ENCODE measurements around the gene ZMYND8. TPM values are rescaled to one million over a fixed set of nuclear protein-coding genes. Genes with fewer than 3 reads are reported as not detected.

The ZMYND8 gene
- total and polyA plus RNA-seq, 11 donors, result 11.3 to 46.4 (median 28.7) TPM

- no peak for DNase-seq
- intact Hi-C loops (cut with DNase I), result loop anchor here in 2 of 10 donors (2.0 to 5.0 kb wide), 2 partner anchors 19 to 66 kb away; no protein-coding TSS in a partner anchor
These were observed 60.5 kb downstream of the ZMYND8 start for GRCh38 chr20:47295921-47296426.

GRCh38 chr20:47295129-47295813, 61.2 kb downstream of the ZMYND8 start:
- no peak for DNase-seq
- Histone ChIP-seq H3K27ac (peak overlapping the region in 8 of 12 donors; percentile 23 to 77 (median 46)), H3K27me3 (no peaks in the 10 kb centered on the region), H3K36me3 (peaks cover 0 to 88% (median 81%) of the 10 kb centered on the region in 9 donors), H3K9me3 (no peaks in the 10 kb centered on the region), H3K4me3 (no peak overlapping the region), H3K4me1 (peaks cover 0 to 18% (median 6%) of the 10 kb centered on the region in 12 donors)
- intact Hi-C loops (cut with DNase I), result loop anchor here in 2 of 10 donors (2.0 to 5.0 kb wide), 2 partner anchors 18 to 67 kb away; no protein-coding TSS in a partner anchor
- peak; percentile 43 to 88 (median 83) for ATAC-seq
- TF ChIP-seq POLR2A (IDR thresholded peaks at IDR 0.05) (no peak), CTCF (IDR thresholded peaks at IDR 0.05) (no peak)
- 69 to 76% (median 76%) methylated on average over 8 of the region's 8 CpGs for WGBS, 4 donors

More at GRCh38 chr20:47295921-47296426, 60.5 kb downstream of the ZMYND8 start:
- Histone ChIP-seq H3K9me3 (no peaks in the 10 kb centered on the region), H3K27me3 (no peaks in the 10 kb centered on the region), H3K36me3 (peaks cover 0 to 85% (median 74%) of the 10 kb centered on the region in 9 donors), H3K27ac (peak overlapping the region in 8 of 12 donors; percentile 23 to 77 (median 46)), H3K4me3 (no peak overlapping the region), H3K4me1 (peaks cover 0 to 18% (median 6%) of the 10 kb centered on the region in 12 donors)
- WGBS, 4 donors, result 68 to 74% (median 71%) methylated on average over 6 of the region's 6 CpGs
- peak in 3 of 4 donors; percentile 47 to 70 (median 63) for ATAC-seq
- TF ChIP-seq POLR2A (IDR thresholded peaks at IDR 0.05), result no peak
- no peak for TF ChIP-seq CTCF (IDR thresholded peaks at IDR 0.05)

GRCh38 chr20:47293631-47294030, 62.9 kb downstream of the ZMYND8 start:
- Histone ChIP-seq H3K27ac (peak overlapping the region in 2 of 12 donors; percentile 30 to 34), H3K9me3 (no peaks in the 10 kb centered on the region), H3K36me3 (peaks cover 0 to 95% (median 92%) of the 10 kb centered on the region in 9 donors), H3K4me3 (no peak overlapping the region), H3K27me3 (no peaks in the 10 kb centered on the region), H3K4me1 (peaks cover 0 to 18% (median 6%) of the 10 kb centered on the region in 12 donors)
- ATAC-seq (no peak), DNase-seq (no peak)
- intact Hi-C loops (cut with DNase I), result loop anchor here in 1 of 10 donors (2.0 kb wide), 1 partner anchor 17 kb away; no protein-coding TSS in a partner anchor
- WGBS, 4 donors, result 64 to 71% (median 69%) methylated on average over 4 of the region's 4 CpGs
- TF ChIP-seq POLR2A (IDR thresholded peaks at IDR 0.05) (no peak), CTCF (IDR thresholded peaks at IDR 0.05) (no peak)

- H3K4me1 ChIP-seq, result peaks cover 0 to 18% (median 6%) of the 10 kb centered on the region in 12 donors
- ATAC-seq (no peak), DNase-seq (no peak)
- 95 to 100% (median 98%) methylated on average over 6 of the region's 6 CpGs for WGBS, 4 donors
- H3K36me3 ChIP-seq, result peaks cover 0 to 94% (median 91%) of the 10 kb centered on the region in 9 donors
- H3K4me3 ChIP-seq, result no peak overlapping the region
- TF ChIP-seq CTCF (IDR thresholded peaks at IDR 0.05) (no peak), POLR2A (IDR thresholded peaks at IDR 0.05) (no peak)
- H3K9me3 ChIP-seq, result no peaks in the 10 kb centered on the region
- no peak overlapping the region for H3K27ac ChIP-seq
- intact Hi-C loops (cut with DNase I), result no loop called here
- no peaks in the 10 kb centered on the region for H3K27me3 ChIP-seq
These were observed 63.9 kb downstream of the ZMYND8 start for GRCh38 chr20:47292581-47292980.

Measured in heart left ventricle (tissue), 16 donors.